HG02938 (cell line): Measurements from ENCODE around the gene ECSIT.
"Not testable (repeated sequence)": the region's sequence is repeated elsewhere in the genome, so short reads cannot be mapped to it uniquely, and the experiment has no call there.

Experiments used
- ATAC-seq: cut with Tn5 transposase; IDR thresholded peaks from one replicate; pipeline ENCODE4 v1.9.1; 2021; ENCODE audit warnings: mild to moderate bottlenecking, moderate library complexity; ENCODE audit not compliant: unreplicated experiment

The ECSIT gene

DNA sequence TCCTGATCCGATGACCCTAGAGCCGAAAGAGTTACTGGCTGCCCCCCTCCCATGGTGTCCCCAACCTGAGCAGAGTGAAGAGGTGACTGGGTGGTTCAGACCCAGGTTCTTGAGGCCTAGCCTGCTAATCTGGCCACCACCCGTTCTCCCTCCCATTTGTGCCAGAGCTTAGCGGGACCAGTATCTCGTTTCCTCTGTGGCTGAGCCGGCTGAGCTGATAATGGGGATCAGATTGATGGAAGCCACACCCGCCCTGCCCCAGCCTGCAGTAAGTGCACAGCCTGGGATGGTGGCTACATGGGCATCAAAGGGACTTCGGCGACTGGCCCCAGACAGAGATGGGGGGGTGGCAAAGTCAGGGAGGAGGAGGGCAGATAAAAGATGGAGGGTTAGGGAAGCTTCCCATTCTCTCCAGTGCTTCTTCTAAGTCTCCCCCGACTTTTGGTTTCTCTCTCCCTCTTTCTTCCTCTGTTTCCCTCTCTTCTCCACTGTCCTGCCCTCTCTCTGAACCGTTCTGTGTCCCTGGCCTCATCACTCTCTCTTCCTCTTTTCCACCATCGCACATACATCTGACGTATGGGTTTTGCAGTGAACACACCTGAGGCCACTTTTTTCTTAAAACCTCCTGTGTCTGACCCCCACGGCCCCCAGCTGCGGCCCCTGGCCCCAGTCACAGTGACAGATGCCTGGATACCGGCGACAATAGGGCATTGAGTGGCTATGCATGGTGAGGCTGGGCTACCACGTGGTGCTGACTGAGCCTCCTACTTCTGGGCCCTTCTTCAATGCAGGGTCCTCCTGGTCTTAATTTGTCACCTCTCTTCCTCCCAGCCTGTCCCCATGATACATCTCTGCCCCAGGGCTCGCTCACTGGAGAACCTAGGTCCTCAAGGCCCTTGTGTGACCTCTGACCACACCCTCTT is 50.5 kb downstream of the ECSIT start:
- no peak for ATAC-seq

DNA sequence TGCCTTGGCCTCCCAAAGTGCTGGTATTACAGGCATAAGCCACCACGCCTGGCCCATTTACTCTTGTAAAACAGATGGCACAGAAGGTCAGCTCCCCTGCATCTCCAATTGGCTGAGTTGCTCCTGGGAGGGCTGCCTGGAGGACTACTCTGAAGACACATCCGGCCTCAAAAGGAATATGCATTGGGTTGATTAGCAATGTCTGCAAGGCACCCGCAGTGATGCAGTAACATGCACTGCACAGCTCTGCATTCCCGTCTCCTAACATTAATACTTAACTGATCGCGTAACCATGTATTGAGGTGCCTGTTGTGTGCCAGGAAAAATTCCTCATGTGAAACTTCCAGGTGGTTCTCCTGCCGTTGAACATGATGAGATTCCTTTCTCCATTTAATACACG is 53.1 kb downstream of the ECSIT start:
- ATAC-seq = no peak

DNA sequence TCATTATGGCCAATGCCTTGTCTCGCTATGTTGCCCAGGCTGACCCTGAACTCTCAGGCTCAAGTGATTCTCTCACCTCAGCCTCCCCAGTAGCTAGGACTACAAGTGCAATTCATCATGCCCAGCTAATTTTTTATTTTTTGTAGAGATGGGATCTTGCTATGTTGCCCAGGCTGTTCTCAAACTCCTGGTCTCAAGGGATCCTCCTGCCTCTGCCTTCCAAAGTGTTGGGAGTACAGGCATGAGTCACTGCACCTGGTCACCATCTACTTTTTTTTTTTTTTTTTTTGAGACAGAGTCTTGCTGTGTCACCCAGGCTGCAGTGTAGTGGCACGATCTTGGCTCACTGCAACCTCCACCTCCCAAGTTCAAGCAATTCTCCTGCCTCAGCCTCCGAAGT is 53.6 kb downstream of the ECSIT start:
- not testable (repeated sequence) for ATAC-seq

DNA sequence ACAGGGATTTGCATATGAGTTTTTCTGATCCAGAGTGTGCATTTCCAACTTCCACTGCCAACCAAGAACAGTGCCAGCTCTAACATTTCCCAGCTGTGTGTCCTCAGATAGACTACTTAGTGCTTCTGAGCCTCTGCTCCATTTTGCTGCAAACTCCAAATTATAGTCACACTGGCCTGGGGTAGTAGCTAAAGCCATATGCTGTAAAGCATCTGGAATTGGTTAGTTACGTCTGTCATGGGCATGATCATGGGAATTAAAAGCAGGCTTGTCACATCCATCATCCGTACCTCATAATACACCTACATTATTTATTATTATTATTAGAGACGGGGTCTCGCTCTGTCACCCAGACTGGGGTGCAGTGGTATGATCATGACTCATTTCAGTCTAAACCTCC is 55.2 kb downstream of the ECSIT start:
- no peak for ATAC-seq

DNA sequence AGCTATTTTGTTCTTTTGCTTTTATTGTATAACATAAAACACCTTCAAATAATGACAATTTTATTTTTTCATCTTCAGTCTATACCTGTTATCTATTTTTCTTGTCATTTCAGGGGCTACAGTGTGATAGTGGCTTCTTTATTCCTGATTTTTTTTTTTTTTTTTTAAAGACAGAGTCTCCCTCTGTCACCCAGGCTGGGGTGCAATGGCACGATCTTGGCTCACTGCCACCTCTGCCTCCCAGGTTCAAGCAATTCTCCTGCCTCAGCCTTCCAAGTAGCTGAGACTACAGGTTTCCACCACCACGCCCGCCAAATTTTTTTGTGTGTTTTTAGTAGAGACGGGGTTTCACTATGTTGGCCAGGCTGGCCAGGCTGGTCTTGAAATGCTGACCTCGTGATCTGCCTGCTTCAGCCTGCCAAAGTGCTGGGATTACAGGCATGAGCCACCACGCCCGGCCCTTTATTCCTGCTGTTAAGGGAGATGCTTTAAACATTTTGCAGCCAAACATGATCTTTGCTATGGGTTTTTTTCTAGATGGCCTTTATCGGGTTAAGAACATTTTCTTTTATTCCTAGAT is 60.6 kb downstream of the ECSIT start:
- ATAC-seq = not testable (repeated sequence)

DNA sequence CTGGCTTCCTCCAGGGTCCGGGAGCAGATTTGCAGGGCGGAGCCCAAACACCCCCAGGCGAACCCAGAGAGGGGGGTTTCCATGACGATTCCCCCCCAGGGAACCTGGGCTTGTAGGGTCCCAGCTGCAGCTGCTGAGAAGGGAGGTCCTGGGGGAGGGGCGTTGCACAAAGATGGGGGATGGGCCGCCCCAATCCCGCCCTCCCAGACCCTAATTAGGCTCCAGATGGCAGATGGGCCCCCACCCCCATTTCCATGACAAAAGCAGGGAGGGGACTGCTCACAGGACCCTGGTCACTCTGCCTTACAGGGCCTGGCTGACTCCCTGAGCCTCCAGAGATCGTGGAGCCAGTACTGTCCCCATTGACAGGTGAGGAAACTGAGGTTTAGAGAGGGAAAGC is 63.3 kb downstream of the ECSIT start:
- ATAC-seq = no peak

DNA sequence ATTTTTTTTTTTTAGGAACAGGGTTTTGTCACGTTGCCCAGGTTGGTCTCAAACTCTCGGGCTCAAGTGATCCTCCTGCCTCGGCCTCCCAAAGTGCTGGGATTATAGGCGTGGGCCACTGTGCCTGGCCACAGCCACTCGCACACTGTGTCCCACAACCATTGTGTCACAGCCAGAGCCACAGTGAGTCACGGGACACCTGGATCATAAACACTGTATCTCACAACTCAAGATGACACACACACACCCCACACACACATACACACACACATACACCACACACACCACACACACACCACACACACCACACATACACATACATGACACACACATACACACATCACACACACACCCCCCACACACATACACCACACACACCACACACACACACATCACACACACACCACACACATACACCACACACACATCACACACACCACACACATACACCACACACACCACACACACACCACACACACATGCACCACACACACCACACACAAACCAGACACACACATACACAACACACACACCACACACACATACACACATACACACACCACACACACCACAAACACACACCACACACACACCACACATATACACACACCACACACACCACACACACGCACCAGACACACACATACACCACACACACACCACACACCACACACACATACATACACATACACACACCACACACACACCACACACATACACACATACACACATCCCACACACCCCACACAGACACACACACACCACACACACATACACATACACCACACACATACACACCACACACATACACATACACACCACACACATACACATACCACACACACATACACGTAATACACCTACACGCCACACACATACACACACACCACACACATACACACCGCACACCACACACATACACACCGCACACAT is 64.3 kb downstream of the ECSIT start:
- ATAC-seq = no peak

DNA sequence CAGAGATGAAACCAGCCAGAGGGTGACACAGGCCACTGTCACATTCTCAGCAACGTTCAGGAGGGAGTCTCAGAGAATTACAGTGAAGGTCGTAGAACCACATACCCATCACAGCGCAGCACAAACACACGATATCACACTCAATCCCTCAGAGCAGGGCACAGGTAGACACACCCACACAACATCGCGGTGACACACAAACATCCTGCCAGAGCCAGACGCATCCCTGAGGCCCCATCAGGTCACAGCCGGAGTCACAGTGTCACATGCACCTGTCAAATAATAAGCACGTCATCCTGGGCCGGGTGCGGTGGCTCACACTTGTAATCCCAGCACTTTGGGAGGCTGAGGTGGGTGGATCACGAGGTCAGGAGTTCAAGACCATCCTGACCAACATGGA is 65.5 kb downstream of the ECSIT start:
- no peak for ATAC-seq

DNA sequence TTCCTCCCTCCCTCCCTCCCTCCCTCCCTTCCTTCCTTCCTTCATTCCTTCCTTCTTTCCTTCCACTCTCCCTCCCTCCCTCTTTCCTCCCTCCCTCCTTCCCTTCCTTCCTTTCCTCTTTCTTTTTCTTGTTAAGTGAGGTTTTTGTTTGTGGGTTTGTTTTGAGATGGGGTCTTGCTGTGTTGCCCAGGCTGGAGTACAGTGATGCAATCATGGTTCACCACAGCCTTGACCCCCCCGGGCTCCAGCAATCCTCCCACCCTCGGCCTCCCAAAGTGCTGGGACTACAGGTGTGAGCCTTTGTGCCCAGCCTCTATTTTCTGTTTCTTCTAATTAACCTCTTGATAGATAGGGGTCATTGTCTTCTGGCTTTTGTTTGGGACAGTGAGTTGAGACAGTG is 67.5 kb downstream of the ECSIT start:
- ATAC-seq = no peak

DNA sequence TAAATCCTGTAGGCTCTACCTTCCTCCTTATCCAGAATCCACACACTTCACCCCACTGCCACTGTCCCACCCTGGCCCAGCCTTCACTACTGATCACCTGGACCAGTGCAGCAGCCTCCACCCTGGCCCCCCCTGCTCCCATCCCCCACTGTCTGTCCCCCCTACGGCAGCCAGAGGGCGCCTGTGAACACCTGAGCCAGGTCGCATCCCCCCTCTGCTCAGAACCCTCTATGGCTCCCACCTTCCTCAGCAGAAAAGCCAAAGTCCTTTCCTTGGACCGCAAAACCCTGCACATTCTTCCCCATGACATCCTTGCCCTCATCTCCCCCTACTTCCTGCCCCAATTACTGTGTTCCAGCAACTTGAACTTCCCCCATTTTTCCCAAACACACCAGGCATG is 68.7 kb downstream of the ECSIT start:
- ATAC-seq = no peak

DNA sequence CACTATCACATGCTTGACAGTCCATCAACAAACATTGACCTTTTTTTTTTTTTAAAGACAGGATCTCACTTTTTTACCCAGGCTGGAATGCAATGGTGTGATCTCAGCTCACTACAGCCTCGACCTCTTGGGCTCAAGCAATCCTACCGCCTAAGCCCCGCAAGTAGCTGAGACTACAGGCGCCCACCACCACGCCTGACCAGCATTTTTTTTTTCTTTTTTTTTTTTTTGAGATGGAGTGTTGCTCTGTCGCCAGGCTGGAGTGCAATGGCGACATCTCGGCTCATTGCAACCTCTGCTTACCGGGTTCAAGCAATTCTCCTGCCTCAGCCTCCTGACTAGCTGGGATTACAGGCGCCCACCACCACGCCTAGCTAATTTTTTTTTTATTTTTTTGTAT is 70.0 kb downstream of the ECSIT start:
- not testable (repeated sequence) for ATAC-seq

DNA sequence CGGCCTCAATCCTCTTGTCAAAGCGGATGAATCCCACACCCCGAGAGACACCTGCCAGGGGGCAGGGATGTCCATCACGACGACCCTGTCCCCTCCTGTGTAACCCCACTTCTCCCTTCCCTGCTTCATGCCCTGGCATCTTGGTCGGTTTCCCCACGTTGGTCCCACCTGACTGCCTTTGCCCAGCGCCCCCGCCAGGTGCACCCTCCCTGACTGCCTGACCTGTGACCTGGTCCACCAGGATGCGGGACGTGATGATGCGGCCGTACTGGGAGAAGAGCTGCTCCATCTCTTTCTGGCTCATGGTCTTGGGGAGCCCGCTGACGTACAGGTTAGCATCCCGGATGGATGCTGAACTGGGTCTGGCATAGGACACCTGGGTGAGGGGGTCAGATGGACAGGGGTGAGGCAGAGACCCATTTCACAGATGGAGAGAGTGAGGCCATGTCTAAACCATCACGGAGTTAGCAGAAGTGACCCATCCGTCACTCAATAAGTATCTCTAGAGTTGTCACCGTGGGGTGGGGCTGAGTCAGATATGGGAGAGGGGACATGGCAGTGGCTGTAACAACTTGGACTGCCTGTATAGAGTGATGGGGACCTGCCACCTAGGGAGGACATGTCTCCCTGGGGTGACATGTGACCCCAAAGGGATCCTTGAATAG is 70.6 kb downstream of the ECSIT start:
- ATAC-seq = no peak

DNA sequence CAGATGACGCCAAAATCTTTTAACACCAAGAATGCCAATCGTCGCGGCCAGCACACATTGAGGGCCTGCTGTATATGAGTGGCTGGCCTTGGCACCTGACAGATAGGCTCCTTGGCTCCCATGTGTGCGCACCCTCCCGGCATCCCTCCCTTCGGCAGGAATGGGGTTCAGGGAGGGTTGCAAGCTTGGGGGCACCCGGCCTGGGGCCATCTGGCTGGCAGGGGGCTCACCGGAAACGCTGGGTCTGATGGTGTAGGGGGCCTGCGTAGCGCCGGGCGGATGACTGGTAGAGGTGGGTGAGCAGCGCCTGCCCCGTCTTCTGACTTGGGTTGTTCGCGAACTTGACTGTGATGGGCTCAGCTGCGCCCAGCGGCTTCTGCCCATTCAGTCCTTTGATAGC is 71.1 kb downstream of the ECSIT start:
- no peak for ATAC-seq

DNA sequence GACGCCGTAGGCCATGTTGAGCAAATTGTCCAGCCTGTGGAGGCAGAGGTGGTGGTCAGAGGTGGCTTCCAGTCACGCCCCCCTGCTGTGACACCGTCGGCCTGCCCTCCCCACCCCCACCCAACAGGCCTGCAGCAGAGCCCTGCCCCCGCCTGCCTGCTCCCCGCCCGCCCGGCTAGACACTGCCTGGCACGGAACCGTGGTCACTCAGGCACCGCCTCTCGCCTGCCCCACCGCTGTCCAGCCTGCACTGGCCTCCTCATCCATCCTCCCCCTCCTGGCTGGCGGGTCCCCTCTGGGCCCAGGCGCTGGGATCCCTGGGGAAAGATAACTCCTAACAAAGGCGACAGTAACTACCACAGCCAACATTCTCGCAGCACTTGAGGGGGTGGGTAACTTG is 71.8 kb downstream of the ECSIT start:
- ATAC-seq = no peak

DNA sequence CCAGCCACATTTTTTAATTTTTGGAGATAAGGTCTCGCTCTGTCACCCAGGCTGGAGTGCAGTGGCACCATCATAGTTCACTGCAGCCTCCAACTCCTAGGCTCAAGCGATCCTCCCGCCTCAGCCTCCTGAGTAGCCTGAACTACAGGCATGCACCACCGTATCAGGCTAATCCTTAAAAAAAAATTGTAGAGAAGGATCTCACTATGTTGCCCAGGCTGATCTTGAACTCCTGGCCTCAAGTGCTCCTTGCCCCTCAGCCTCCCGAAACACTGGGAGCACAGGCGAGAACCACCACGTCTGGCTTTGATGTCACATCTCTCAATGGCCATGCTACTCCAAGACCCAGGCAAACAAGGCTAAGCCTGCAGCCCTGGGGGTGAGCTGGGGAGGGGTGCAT is 72.3 kb downstream of the ECSIT start:
- no peak for ATAC-seq
